ENCODE measurements around the gene SMIM9. TPM values are rescaled to one million over a fixed set of nuclear protein-coding genes. Genes with fewer than 3 reads are reported as not detected.
"Not testable (repeated sequence)": the region's sequence is repeated elsewhere in the genome, so short reads cannot be mapped to it uniquely, and the experiment has no call there.

Gene SMIM9
- polyA plus RNA-seq, 3 donors from 2014 or later, result not detected

DNA sequence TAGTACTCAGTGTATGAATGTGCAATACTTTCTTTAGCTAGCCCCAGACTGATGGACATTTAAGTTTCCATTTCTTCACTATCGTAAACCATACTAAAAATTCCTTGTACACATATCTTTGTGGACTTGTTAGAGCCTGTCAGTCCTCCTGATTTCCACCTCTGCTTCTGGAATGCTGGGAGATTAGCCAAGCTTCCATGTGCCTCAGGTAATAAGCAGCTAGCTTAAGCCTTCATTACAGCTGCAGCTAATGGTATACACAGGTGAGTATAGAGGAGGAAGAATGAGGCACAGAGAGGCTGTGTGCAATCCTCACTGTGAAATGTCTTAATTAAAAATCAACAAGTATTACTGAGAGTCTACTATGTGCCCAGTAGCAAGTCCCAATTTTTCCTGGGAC, 9.8 kb downstream of the SMIM9 start:
- Mint-ChIP-seq H3K4me1 (peaks cover 0 to 6% of the 10 kb centered on the region in 2 donors), H3K27ac (no peak overlapping the region), H3K36me3 (no peaks in the 10 kb centered on the region), H3K9me3 (no peaks in the 10 kb centered on the region), H3K4me3 (no peak overlapping the region), H3K27me3 (ENCODE audit: low read depth in 3 of 3) (peaks cover 2 to 4% (median 4%) of the 10 kb centered on the region in 3 donors)
- DNase-seq, result no peak

DNA sequence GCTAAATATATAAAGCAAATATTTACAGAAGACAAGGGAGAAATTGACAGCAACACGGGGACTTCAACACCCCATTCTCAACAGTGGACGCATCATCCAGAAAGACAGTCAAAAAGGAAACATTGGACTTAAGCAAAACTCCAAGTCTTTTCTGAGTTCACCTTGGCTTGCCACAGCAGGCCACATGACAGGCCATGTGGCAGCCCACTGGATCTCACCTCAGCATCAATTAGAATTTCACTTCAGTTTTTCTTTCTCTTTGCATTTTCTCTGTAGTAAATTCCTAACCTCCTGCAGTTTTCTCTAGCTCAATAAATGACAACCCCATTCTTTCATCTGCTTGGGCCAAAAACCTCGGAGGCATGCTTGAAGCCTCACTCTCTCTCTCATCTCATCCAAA, 12.4 kb downstream of the SMIM9 start:
- Mint-ChIP-seq H3K4me3 (no peak overlapping the region), H3K9me3 (no peaks in the 10 kb centered on the region), H3K4me1 (no peaks in the 10 kb centered on the region), H3K27ac (no peak overlapping the region), H3K36me3 (no peaks in the 10 kb centered on the region), H3K27me3 (ENCODE audit: low read depth in 3 of 3) (peaks cover 0 to 9% (median 4%) of the 10 kb centered on the region in 3 donors)
- no peak for DNase-seq

GRCh38 chrX:154821523-154821922, 12.9 kb downstream of the SMIM9 start:
- Mint-ChIP-seq H3K4me1 (no peaks in the 10 kb centered on the region), H3K9me3 (no peaks in the 10 kb centered on the region), H3K27ac (no peak overlapping the region), H3K4me3 (no peak overlapping the region), H3K36me3 (no peaks in the 10 kb centered on the region), H3K27me3 (ENCODE audit: low read depth in 3 of 3) (peaks cover 0 to 10% (median 4%) of the 10 kb centered on the region in 3 donors)
- DNase-seq, result no peak

- no peaks in the 10 kb centered on the region for H3K36me3 Mint-ChIP-seq
- no peaks in the 10 kb centered on the region for H3K9me3 Mint-ChIP-seq
- no peak overlapping the region for H3K27ac Mint-ChIP-seq
- DNase-seq, result no peak
- peaks cover 0 to 17% (median 4%) of the 10 kb centered on the region in 3 donors for H3K27me3 Mint-ChIP-seq (ENCODE audit: low read depth in 3 of 3)
- H3K4me3 Mint-ChIP-seq, result no peak overlapping the region
- H3K4me1 Mint-ChIP-seq, result no peaks in the 10 kb centered on the region
Observed at GRCh38 chrX:154819771-154820341, 14.6 kb downstream of the SMIM9 start.

GRCh38 chrX:154818916-154819770, 15.3 kb downstream of the SMIM9 start:
- Mint-ChIP-seq H3K9me3 (no peaks in the 10 kb centered on the region), H3K4me1 (no peaks in the 10 kb centered on the region), H3K4me3 (no peak overlapping the region), H3K27me3 (ENCODE audit: low read depth in 3 of 3) (peaks cover 0 to 17% (median 4%) of the 10 kb centered on the region in 3 donors), H3K36me3 (no peaks in the 10 kb centered on the region), H3K27ac (no peak overlapping the region)
- DNase-seq, result no peak

- H3K36me3 Mint-ChIP-seq, result not testable (repeated sequence)
Observed at GRCh38 chrX:154817048-154817618, 17.3 kb downstream of the SMIM9 start.

GRCh38 chrX:154816326-154816898, 18.1 kb downstream of the SMIM9 start:
- peaks cover 0 to 25% (median 7%) of the 10 kb centered on the region in 3 donors for H3K27me3 Mint-ChIP-seq (ENCODE audit: low read depth in 3 of 3)
- not testable (repeated sequence) for H3K4me1 Mint-ChIP-seq, H3K9me3 Mint-ChIP-seq

More at GRCh38 chrX:154817048-154817618, 17.3 kb downstream of the SMIM9 start:
- H3K27me3 Mint-ChIP-seq (ENCODE audit: low read depth in 3 of 3), result peaks cover 0 to 22% (median 7%) of the 10 kb centered on the region in 3 donors
- not testable (repeated sequence) for H3K9me3 Mint-ChIP-seq, DNase-seq, H3K4me3 Mint-ChIP-seq, H3K4me1 Mint-ChIP-seq, H3K27ac Mint-ChIP-seq

DNA sequence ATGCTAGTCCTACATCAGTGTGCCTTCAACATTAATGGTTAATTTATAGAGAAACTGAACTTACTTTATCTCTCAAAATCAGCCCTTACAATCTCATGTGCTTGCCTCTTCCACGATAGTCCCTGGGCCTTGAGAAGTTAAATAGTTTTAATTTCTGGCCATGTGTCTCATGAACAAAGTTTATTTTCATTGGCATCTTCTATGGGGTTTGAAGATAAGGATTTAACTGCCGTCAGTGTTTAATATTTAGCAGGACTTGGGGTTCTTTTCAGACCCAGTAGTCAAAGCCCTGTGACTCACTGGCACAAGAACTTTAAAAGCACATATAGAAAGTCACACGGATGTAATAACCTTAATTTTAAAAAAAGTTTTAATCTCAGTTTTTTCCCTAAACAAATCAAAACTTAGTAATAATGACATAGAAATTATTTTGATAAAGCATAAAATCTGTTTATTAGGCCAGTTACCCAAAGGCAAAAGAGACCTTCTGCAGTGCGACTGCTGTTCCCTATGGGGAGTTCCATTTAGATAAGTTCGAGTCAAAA, 19.1 kb downstream of the SMIM9 start:
- Mint-ChIP-seq H3K27me3 (ENCODE audit: low read depth in 3 of 3) (peaks cover 0 to 26% (median 6%) of the 10 kb centered on the region in 3 donors), H3K4me3 (no peak overlapping the region), H3K27ac (no peak overlapping the region), H3K9me3 (no peaks in the 10 kb centered on the region), H3K4me1 (peaks cover 5 to 6% of the 10 kb centered on the region in 2 donors), H3K36me3 (no peaks in the 10 kb centered on the region)
- DNase-seq, result no peak

More at GRCh38 chrX:154816326-154816898, 18.1 kb downstream of the SMIM9 start:
- DNase-seq, H3K27ac Mint-ChIP-seq, H3K36me3 Mint-ChIP-seq, H3K4me3 Mint-ChIP-seq: not testable (repeated sequence)

DNA sequence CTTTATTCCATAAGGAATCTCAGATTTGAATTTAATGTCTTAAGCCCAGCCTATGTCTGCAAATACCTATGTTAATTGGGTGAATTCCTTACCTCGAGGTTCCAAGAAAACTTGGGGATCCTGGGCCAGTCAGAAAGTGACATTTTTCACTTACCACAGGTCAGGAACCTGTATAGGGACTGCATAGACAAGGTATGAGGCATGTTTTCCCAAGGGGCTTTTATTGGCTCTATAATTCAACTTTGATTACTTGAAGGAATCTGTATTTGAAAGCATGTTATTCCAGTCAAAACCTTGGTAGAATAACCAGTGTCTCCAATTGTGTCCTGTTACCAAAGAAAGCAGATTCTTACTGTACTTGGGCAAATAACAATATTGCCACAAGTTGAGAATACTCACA, 20.7 kb downstream of the SMIM9 start:
- peaks cover 19 to 21% of the 10 kb centered on the region in 2 donors for H3K4me1 Mint-ChIP-seq
- H3K9me3 Mint-ChIP-seq, result no peaks in the 10 kb centered on the region
- no peak overlapping the region for H3K4me3 Mint-ChIP-seq
- H3K27me3 Mint-ChIP-seq (ENCODE audit: low read depth in 3 of 3), result peaks cover 0 to 23% (median 4%) of the 10 kb centered on the region in 3 donors
- H3K27ac Mint-ChIP-seq, result no peak overlapping the region
- no peak for DNase-seq
- H3K36me3 Mint-ChIP-seq, result no peaks in the 10 kb centered on the region

- Mint-ChIP-seq H3K36me3 (no peaks in the 10 kb centered on the region), H3K4me1 (peaks cover 20 to 25% of the 10 kb centered on the region in 2 donors), H3K27ac (no peak overlapping the region), H3K9me3 (no peaks in the 10 kb centered on the region), H3K27me3 (ENCODE audit: low read depth in 3 of 3) (peaks cover 0 to 20% (median 4%) of the 10 kb centered on the region in 3 donors), H3K4me3 (no peak overlapping the region)
- DNase-seq, result no peak
Observed at GRCh38 chrX:154812341-154813101, 21.9 kb downstream of the SMIM9 start.

- peaks cover 27 to 33% of the 10 kb centered on the region in 2 donors for H3K4me1 Mint-ChIP-seq
- H3K27ac Mint-ChIP-seq, result peak overlapping the region in 2 of 6 donors; percentile 32 to 60
- H3K4me3 Mint-ChIP-seq, result peak overlapping the region in 4 of 5 donors; percentile 13 to 66 (median 40)
- H3K9me3 Mint-ChIP-seq, result no peaks in the 10 kb centered on the region
- no peaks in the 10 kb centered on the region for H3K36me3 Mint-ChIP-seq
- peaks cover 0 to 17% (median 4%) of the 10 kb centered on the region in 3 donors for H3K27me3 Mint-ChIP-seq (ENCODE audit: low read depth in 3 of 3)
- DNase-seq, result peak; percentile 31 to 42 (median 35)
Observed at GRCh38 chrX:154809939-154810665, 24.4 kb downstream of the SMIM9 start.

- Mint-ChIP-seq H3K27ac (no peak overlapping the region), H3K4me1 (peaks cover 37 to 44% of the 10 kb centered on the region in 2 donors), H3K27me3 (ENCODE audit: low read depth in 3 of 3) (peaks cover 0 to 10% (median 0%) of the 10 kb centered on the region in 3 donors), H3K36me3 (no peaks in the 10 kb centered on the region), H3K9me3 (no peaks in the 10 kb centered on the region), H3K4me3 (no peak overlapping the region)
- no peak for DNase-seq
Observed at GRCh38 chrX:154806837-154807501, 27.5 kb downstream of the SMIM9 start.

Data from immature natural killer cell (primary cell).